Stimulated activated CD4-positive, alpha-beta T cell treated with anti-CD3 and anti-CD28 coated beads, Interleukin-12 subunit alpha, Interleukin-12 subunit beta, amount 100 ng/mL, for 4 hours (primary cell): Measurements from ENCODE around the gene GTF3C1.
"Not testable (repeated sequence)": the region's sequence is repeated elsewhere in the genome, so short reads cannot be mapped to it uniquely, and the experiment has no call there.

Experiments used
- DNase-seq: peaks from one replicate; pipeline ENCODE4 v3.0.0-alpha.2; 2020

GTF3C1 gene

GRCh38 chr16:27462200-27462845, 87.4 kb downstream of the GTF3C1 start:
- DNase-seq = no peak

DNA sequence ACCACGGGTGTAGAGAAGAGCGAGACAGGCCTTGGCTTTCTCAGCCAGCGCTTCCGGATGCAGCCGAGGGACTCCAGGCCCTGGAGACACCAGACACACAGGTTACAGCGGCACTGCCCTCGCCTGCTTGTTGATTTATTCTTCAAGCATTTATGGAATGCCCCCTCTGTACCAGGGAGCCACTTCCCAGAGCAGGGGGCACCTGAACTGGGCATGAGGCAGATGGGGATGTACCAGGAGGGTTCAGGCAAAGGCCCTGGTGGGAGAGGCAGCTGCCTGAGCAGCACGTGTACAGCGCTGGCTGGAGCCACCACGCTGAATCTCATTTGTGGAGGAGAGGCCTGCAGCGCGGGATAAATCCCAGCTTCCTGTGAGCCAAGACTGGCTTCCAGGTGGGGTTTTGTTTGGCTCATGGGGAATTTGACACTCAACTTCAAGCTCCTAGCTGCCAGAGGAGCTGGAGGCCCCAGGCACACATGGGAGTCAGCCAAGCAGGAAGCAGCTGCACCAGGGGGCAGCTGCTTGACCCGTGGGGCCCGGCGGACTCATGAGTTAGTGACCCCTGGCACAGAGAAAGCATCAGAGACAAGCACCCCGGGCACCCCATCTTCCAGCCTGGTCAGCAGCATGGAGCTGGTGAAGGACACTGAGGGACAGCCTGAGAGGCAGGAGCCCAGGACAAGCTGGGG, 88.1 kb downstream of the GTF3C1 start:
- no peak for DNase-seq

DNA sequence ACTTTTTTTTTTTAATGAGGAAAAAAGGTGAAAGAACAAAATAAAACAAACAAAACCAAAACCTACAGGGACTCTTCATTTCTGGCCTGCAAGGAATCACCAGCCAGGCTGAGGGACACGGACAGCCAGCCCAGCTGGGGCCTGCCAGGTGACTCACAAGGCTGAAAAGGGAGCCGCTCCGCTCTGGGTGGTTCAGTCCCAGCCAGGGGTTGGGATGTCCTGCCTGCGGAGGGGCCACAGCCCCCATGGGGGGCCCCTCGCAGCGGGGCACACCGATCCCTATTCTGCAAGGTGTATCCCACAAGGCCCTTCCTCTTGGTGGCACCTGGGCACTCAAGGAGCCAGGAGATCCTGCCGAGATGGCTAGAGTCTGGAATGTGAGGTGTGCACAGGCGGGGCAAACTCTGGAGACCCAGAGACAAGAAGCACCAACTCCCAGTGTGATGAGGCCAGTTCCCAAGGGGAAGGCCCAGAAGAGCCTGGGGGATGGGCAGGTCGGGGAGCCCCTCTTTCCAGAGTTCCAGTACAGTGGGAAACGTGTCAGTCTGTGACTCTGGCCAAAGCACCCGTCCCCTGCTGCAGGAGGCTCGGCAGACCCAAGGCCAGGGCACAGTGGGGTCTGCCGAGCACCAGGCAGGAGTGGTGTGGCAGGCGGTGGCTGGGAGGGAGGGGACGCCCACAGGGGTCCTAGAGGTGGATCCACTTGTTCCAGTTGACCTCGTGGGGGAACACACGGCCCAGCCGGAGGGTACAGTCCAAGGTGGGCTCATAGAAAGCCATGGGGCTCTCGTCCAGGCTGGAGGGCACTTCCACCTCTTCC, 88.8 kb downstream of the GTF3C1 start:
- DNase-seq = no peak

- no peak for DNase-seq
Measured at GRCh38 chr16:27460213-27460612, 89.5 kb downstream of the GTF3C1 start.

- DNase-seq = no peak
Measured at GRCh38 chr16:27458987-27459688, 90.6 kb downstream of the GTF3C1 start.

GRCh38 chr16:27458258-27458657, 91.5 kb downstream of the GTF3C1 start:
- DNase-seq = no peak

GRCh38 chr16:27457605-27457900, 92.2 kb downstream of the GTF3C1 start:
- not testable (repeated sequence) for DNase-seq

- no peak for DNase-seq
Measured at GRCh38 chr16:27455700-27456099, 94.0 kb downstream of the GTF3C1 start.

- DNase-seq = no peak
Measured at GRCh38 chr16:27453494-27453825, 96.3 kb downstream of the GTF3C1 start.

GRCh38 chr16:27452569-27453493, 96.9 kb downstream of the GTF3C1 start:
- DNase-seq = no peak

DNA sequence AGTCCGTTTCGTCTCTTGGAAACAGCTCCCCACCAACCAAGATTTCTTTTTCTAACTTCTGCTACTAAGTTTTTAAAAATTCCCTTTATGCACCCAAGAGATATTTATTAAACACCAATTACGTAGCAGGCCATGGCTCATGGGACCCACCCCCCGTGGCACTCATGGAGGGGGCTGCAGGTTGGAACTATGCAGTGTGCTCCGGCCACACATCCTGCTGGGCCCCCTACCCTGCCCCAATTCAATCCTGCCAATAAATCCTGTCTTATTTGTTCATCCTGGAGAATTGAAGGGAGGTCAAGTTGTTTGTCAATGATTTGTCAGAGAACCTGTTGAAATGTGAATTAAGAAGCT, 99.5 kb downstream of the GTF3C1 start:
- no peak for DNase-seq

DNA sequence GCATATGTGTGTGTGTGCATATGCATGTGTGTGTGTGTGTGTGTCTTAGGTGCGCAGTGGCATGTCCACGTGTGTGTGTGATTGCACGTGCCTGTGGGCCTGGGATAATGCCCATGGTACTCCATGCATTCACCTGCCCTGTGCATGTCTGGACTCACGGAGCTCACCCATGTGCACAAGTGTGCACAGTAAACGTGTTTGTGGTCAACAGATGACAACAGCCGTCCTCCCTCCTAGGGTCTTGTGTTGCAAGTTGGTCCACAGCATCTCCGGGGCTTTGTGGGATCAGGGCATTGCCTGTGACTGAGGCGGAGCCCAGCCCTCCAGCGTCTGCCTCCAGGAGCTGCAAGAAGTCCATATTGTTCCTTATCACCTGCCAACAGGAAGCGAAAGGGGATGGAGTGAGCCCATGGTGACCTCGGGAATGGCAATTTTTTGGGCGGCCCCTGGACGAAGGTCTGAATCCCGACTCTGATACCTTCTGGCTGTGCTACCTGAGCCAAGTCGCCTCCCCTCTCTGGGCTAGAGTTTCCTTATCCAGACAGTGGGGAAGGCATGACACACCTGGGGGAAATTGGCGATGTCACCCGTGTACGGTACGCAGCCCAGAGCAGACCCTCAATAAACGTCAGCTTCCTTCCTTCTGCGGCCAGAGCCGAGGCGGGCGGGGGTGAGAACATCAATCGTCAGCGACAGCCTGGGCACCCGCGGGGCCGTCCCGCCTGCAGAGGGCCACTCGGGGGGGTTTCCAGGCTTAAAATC, 100.1 kb downstream of the GTF3C1 start:
- peak; percentile 56 for DNase-seq

GRCh38 chr16:27448532-27449433, 100.9 kb downstream of the GTF3C1 start:
- DNase-seq = no peak

DNA sequence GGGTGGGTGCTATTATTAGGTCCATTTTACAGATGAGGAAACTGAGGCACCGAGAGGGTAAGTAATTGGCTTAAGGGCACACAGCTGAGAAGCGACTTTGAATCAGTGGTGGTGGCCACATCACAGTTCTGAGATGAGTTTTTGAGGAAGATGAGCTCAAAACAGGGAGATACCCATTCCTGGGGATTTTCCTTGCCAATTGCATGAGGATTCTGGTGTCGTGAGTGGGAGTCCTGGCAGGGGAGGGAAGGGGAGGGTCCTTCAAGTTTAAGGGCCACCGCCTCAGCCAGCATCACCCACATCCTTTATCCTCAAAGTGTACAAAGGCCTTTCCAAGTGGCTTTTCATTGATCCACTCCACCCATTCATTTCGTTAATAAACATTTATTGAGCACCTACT, 102.4 kb downstream of the GTF3C1 start:
- DNase-seq = no peak

DNA sequence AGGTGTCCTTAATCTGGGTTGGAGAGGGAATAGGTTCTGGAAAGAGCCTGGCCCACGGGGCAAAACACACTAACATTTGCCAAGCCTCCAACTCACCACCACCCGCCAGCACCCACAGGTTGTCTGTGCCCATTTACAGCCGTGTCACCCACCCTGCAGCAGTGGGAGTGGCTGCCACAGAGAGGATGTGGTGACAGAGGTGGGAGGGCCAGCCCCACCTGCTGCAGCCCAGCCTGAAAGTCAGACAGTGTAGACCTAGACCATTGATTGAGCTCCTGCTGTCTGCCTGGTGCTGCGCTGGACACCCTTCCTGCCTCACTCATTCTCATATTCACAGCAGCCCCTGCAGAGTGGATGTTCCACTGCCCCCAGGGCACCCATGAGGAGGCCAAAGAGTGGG, 103.0 kb downstream of the GTF3C1 start:
- peak; percentile 41 for DNase-seq

DNA sequence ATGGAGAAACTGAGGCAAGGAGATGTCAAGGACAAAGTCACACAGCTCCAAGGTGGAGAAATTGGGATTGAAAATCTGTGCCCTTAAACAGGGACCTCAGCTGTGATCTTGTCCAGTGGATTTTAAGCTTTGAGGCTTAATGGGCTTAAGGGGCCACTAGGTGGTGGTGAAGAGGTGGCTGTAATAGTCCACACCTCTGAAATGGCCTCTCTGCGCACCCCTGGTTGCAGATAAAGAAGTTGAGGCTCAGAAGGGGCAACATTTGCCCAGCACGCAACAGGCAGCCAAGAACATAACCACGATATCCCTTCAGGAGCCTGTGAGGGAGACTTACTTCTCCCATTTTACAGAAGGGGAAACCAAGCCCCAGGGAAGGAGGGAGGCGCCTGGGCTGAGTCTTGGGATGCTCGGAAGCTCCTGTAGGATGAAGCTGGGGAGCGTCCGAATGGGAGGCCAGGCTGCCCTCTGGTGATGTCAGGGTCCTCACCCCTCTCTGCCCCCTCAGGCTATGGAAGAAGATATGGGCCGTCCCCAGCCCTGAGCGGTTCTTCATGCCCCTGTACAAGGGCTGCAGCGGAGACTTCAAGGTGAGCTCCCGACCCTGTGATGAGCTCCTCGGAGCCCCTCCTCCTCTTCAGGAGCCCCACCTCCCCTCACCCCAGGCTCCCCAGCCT, 104.1 kb downstream of the GTF3C1 start:
- no peak for DNase-seq

DNA sequence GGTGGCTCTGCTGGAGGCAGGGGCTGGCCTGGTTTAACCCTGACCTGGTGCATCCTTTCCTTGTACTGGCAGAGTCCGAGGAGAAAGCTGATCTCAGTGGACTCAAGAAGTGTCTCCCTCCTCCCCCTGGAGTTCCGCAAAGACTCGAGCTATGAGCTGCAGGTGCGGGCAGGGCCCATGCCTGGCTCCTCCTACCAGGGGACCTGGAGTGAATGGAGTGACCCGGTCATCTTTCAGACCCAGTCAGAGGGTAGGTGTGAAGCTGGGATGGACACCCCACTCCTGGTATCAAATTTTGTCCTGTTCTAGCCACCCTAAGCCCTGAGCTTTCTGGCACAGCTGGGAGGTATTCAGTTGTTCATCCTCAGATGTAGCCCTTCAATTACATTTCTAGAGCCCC, 105.2 kb downstream of the GTF3C1 start:
- no peak for DNase-seq

DNA sequence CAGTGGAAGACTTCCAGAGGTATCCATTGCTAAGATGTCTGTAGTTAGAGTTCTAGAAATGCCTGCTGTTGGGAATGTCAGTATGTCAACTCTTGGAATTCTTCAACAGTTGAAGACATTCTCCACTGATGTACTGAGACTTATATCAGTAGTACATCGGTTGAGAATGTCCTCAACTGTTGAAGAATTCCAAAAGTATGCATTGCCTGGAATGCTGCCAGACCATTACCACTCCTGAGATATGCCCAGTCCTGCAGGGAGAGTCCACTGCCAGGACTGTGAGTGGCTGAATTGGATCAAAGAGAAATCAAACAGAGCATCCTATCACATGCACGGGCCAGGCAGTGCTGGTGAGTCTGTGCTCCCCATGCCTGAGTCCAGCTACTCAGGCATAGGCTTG, 105.7 kb downstream of the GTF3C1 start:
- DNase-seq = no peak

DNA sequence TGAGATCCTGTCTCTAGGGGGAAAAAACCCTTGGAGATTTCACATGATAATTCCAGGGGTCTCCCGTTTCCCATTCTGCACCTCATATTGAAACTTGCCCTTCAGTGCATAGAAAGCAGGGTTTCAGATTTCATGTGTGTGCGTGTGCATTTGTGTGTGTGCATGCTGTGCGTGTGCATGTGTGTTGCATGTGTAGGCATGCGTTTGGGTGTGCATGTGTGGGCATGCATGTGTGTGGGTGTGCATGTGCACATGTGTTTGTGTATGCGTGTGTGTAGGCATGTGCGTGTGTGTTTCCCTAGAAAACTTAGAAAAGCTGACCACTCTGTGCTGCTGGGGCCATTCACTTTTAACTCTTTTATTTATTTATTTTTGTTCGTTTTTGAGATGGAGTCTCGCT, 107.7 kb downstream of the GTF3C1 start:
- DNase-seq = no peak

DNA sequence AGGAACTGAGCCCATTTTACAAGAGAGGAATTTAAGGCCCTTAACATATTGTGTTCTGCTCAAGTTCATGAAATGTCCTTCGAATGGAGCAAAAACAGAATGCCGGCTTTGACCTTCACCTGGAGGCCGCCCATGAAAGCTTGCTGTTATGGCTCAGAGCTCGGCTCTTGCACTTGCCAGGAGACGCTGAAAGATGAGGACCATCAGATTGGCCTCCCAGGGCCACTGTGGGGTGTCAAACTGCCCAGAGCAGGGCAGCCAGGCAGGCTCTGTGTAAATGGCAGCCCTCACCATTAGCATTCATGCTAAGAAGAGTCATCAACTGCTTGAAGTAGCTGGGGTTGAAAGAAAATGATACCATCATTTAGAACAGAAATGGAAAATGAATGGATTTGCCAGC, 108.4 kb downstream of the GTF3C1 start:
- no peak for DNase-seq
